ENCODE results near the gene PODXL2. TPM values are rescaled to one million over a fixed set of nuclear protein-coding genes. Genes with fewer than 3 reads are reported as not detected.

Gene PODXL2
- total RNA-seq, 1 experiment from 2014 or later = 5.7 TPM

DNA sequence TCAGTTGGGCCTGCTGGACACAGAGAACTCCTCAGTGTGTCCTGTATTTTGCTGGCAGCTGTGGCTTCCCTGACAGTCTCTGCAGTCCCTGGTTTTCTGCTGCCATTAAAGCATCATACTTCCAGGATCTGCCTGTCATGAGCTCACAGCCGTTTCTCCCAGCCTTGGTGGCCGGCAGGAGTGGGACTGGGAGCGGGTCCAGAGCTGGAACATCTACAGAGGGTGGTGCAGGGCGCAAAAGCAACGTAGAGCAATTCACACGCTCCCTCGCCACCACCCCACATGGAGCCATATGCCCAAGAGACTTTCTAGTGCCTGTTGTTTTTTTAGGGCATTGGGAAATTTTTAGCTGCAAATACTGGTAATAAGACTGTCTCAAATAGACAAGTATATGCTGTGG is 77.3 kb downstream of the PODXL2 start:
- POLR2A ChIA-PET = interaction anchor here (1.4 kb wide), 1 partner anchor 9 kb away, joined by 4 read pairs; no protein-coding TSS in a partner anchor
- Histone ChIP-seq H3K4me3 (replicated peaks in 1 of 2; ENCODE audit: low read depth in 1 of 2, low read length in 2 of 2) (no peak overlapping the region), H3K9me2 (ENCODE audit: insufficient read depth) (no peaks in the 10 kb centered on the region), H3K79me2 (ENCODE audit: insufficient read depth, low read length) (no peaks in the 10 kb centered on the region), H3K4me2 (ENCODE audit: low read length) (no peak overlapping the region), H3K27ac (ENCODE audit: low read depth, low read length) (no peak overlapping the region), H3K9me3 (ENCODE audit: control insufficient read depth in 1 of 2, insufficient read depth in 1 of 2, low read depth in 1 of 2, low read length in 2 of 2) (0 out of 4 replicates have a peak, but pooled peaks cover 0 to 5% of the 10 kb centered on the region in 2 experiments), H3K36me3 (ENCODE audit: control insufficient read depth in 1 of 2, insufficient read depth in 2 of 2, low read length in 2 of 2) (no peaks in the 10 kb centered on the region), H3K9ac (ENCODE audit: low read length) (no peak overlapping the region), H2AFZ (ENCODE audit: low read depth, low read length, poor library complexity, severe bottlenecking) (no peak overlapping the region), H3K4me1 (ENCODE audit: control insufficient read depth in 1 of 2, insufficient read depth in 2 of 2, low read length in 2 of 2) (peaks cover 0 to 8% of the 10 kb centered on the region in 2 experiments; a peak in 1 of 4 replicates), H4K20me1 (ENCODE audit: insufficient read depth) (no peaks in the 10 kb centered on the region), H3K27me3 (ENCODE audit: insufficient read depth, low read length) (no peaks in the 10 kb centered on the region)
- DNase-seq (ENCODE audit: low read depth, low spot score) (no peak), ATAC-seq (no peak)
- CTCF ChIA-PET = interaction anchor here (1.0 kb wide), 1 partner anchor 10 kb away, joined by 4 read pairs; no protein-coding TSS in a partner anchor
- BruUV-seq (replicated peaks) = no TSS peak
- RAD21 ChIA-PET (ENCODE audit: low non-redundant PET in 1 of 2, low total read pairs in 2 of 2, uncharacterized antibody in 2 of 2, unreplicated experiment in 2 of 2) = no interaction called here
- intact Hi-C loops (cut with micrococcal nuclease) = no loop called here
- TF ChIP-seq SIN3A (IDR thresholded peaks at IDR 0.05; ENCODE audit: low read depth) (no peak), EGR1 (IDR thresholded peaks at IDR 0.05; ENCODE audit: low read depth) (no peak), CEBPB (IDR thresholded peaks at IDR 0.05; ENCODE audit: low read depth) (no peak), POLR2A (IDR thresholded peaks at IDR 0.05; ENCODE audit: borderline replicate concordance, extremely low read depth, insufficient read depth, insufficient read length) (no peak), POLR2AphosphoS5 (IDR thresholded peaks at IDR 0.05; ENCODE audit: low read depth, low read length) (no peak), SP1 (IDR thresholded peaks at IDR 0.05; ENCODE audit: low read depth) (no peak), JUND (IDR thresholded peaks at IDR 0.05) (no peak), SRF (IDR thresholded peaks at IDR 0.05; ENCODE audit: low read depth) (no peak), EZH2phosphoT487 (IDR thresholded peaks at IDR 0.05; ENCODE audit: borderline replicate concordance) (no peak), EZH2 (IDR thresholded peaks at IDR 0.05) (no peak)
- TF ChIP-seq, protein P1, sequence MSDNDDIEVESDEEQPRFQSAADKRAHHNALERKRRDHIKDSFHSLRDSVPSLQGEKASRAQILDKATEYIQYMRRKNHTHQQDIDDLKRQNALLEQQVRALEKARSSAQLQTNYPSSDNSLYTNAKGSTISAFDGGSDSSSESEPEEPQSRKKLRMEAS (IDR thresholded peaks at IDR 0.05) = no peak
- TF ChIP-seq, protein P2, sequence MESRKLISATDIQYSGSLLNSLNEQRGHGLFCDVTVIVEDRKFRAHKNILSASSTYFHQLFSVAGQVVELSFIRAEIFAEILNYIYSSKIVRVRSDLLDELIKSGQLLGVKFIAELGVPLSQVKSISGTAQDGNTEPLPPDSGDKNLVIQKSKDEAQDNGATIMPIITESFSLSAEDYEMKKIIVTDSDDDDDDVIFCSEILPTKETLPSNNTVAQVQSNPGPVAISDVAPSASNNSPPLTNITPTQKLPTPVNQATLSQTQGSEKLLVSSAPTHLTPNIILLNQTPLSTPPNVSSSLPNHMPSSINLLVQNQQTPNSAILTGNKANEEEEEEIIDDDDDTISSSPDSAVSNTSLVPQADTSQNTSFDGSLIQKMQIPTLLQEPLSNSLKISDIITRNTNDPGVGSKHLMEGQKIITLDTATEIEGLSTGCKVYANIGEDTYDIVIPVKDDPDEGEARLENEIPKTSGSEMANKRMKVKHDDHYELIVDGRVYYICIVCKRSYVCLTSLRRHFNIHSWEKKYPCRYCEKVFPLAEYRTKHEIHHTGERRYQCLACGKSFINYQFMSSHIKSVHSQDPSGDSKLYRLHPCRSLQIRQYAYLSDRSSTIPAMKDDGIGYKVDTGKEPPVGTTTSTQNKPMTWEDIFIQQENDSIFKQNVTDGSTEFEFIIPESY (IDR thresholded peaks at IDR 0.05; ENCODE audit: extremely low read depth, insufficient replicate concordance, low read length) = no peak
- TF ChIP-seq, protein P3, sequence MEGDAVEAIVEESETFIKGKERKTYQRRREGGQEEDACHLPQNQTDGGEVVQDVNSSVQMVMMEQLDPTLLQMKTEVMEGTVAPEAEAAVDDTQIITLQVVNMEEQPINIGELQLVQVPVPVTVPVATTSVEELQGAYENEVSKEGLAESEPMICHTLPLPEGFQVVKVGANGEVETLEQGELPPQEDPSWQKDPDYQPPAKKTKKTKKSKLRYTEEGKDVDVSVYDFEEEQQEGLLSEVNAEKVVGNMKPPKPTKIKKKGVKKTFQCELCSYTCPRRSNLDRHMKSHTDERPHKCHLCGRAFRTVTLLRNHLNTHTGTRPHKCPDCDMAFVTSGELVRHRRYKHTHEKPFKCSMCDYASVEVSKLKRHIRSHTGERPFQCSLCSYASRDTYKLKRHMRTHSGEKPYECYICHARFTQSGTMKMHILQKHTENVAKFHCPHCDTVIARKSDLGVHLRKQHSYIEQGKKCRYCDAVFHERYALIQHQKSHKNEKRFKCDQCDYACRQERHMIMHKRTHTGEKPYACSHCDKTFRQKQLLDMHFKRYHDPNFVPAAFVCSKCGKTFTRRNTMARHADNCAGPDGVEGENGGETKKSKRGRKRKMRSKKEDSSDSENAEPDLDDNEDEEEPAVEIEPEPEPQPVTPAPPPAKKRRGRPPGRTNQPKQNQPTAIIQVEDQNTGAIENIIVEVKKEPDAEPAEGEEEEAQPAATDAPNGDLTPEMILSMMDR (IDR thresholded peaks at IDR 0.05 in 2 of 3, conservative IDR thresholded peaks at IDR 0.05 in 1 of 3; ENCODE audit: borderline replicate concordance in 1 of 3, insufficient read depth in 1 of 3, low read depth in 2 of 3, low read length in 2 of 3) = no peak
